CD4-positive, alpha-beta memory T cell (primary cell): ENCODE measurements around the gene CPB2. TPM values are rescaled to one million over a fixed set of nuclear protein-coding genes. Genes with fewer than 3 reads are reported as not detected.

Experiments
- CTCF ChIA-PET: fragments of 350-600 bp; sonication (Branson Sonifier 250); formaldehyde crosslinking; loops from one replicate; lab custom pipeline; 2021; ENCODE audit warnings: inconsistent platforms; ENCODE audit not compliant: partially characterized antibody; lab: Charles Lee
- POLR2A ChIA-PET: fragments of 350-600 bp; sonication (Branson Sonifier 250); formaldehyde crosslinking; loops from one replicate; lab custom pipeline; 2021; ENCODE audit not compliant: partially characterized antibody; lab: Charles Lee
- DNase-seq, 5 donors: peaks; one replicate each; pipeline versions ENCODE4 v3.0.0 to v3.0.0-alpha.2; 2020 to 2022; ENCODE audit warnings: mixed read lengths in 1 of 5
- H3K27ac ChIP-seq: one replicate; pipeline ENCODE4 v1.7.0; 2013; ENCODE audit warnings: low read depth, low read length
- H3K27me3 ChIP-seq: 2 replicates; pipeline ENCODE4 v1.7.0; 2013; ENCODE audit warnings: mild to moderate bottlenecking, low read length, moderate library complexity; ENCODE audit not compliant: insufficient read depth
- H3K36me3 ChIP-seq: 2 replicates; pipeline ENCODE4 v1.7.0; 2013; ENCODE audit warnings: mild to moderate bottlenecking, low read length, moderate library complexity; ENCODE audit not compliant: insufficient read depth
- H3K4me1 ChIP-seq: 2 replicates; pipeline ENCODE4 v1.7.0; 2013; ENCODE audit warnings: mild to moderate bottlenecking, low read length, moderate library complexity; ENCODE audit not compliant: insufficient read depth
- H3K4me3 ChIP-seq, 2 donors: one replicate each; pipeline ENCODE4 v1.7.0; 2013; ENCODE audit warnings: low read length in 2 of 2, mild to moderate bottlenecking in 1 of 2
- H3K9me3 ChIP-seq, 2 donors: one replicate each; pipeline ENCODE4 v1.7.0; 2013; ENCODE audit warnings: low read length in 2 of 2, control low read depth in 1 of 2; ENCODE audit not compliant: control insufficient read depth in 1 of 2
- H3K27ac Mint-ChIP-seq, 7 donors: one replicate each; pipeline ENCODE4 v1.8.0; 2020 to 2021; ENCODE audit warnings: mixed read lengths in 7 of 7, mild to moderate bottlenecking in 6 of 7, inconsistent platforms in 3 of 7, moderate library complexity in 3 of 7
- H3K27me3 Mint-ChIP-seq, 2 donors: one replicate each; pipeline ENCODE4 v1.8.0; 2020 to 2021; ENCODE audit warnings: mixed read lengths in 2 of 2
- H3K36me3 Mint-ChIP-seq, 2 donors: one replicate each; pipeline ENCODE4 v1.8.0; 2020 to 2021; ENCODE audit warnings: mixed read lengths in 2 of 2, inconsistent platforms in 1 of 2, mild to moderate bottlenecking in 1 of 2
- H3K4me1 Mint-ChIP-seq, 4 donors: one replicate each; pipeline ENCODE4 v1.8.0; 2020 to 2021; ENCODE audit warnings: mixed read lengths in 4 of 4, mild to moderate bottlenecking in 1 of 4
- H3K4me3 Mint-ChIP-seq, 8 donors: one replicate each; pipeline ENCODE4 v1.8.0; 2020 to 2021; ENCODE audit warnings: mixed read lengths in 8 of 8, mild to moderate bottlenecking in 7 of 8, moderate library complexity in 6 of 8, inconsistent platforms in 3 of 8
- H3K9me3 Mint-ChIP-seq, 8 donors: one replicate each; pipeline ENCODE4 v1.8.0; 2020 to 2021; ENCODE audit warnings: mixed read lengths in 8 of 8, mild to moderate bottlenecking in 5 of 8, inconsistent platforms in 3 of 8, moderate library complexity in 1 of 8
- intact Hi-C: fragments of 100-400 bp; cut with micrococcal nuclease; formaldehyde crosslinking; loops from one replicate; pipeline ENCODE4 v1.15.1; 2023
- polyA plus RNA-seq, 2 donors: library from polyadenylated mRNA; unstranded; fragments of 300-500 nt; fragmentation: Illumina TruSeq; gene quantifications; one replicate each; pipeline ENCODE4 v1.2.3, GENCODE V29; 2021
- total RNA-seq, 2 experiments: library from RNA; stranded (reverse); gene quantifications; one replicate each; pipeline ENCODE4 v1.2.3, GENCODE V29; 2021

CPB2 gene
- total and polyA plus RNA-seq, 4 experiments from 2014 or later: not detected

GRCh38 chr13:46041419-46041839, 63.4 kb downstream of the CPB2 start:
- H3K4me1 ChIP-seq: peaks cover 11% of the 10 kb centered on the region
- peaks cover 38% of the 10 kb centered on the region for H3K36me3 ChIP-seq
- no peak for DNase-seq
- peak overlapping the region in 2 of 7 donors; percentile 8 to 22 for H3K27ac Mint-ChIP-seq
- H3K9me3 Mint-ChIP-seq: no peaks in the 10 kb centered on the region
- peaks cover 36 to 52% of the 10 kb centered on the region in 2 donors for H3K36me3 Mint-ChIP-seq
- H3K4me3 ChIP-seq: no peak overlapping the region
- no peaks in the 10 kb centered on the region for H3K27me3 Mint-ChIP-seq
- H3K27ac ChIP-seq: no peak overlapping the region
- H3K27me3 ChIP-seq: no peaks in the 10 kb centered on the region
- intact Hi-C loops: no loop called here
- peaks cover 4 to 12% (median 9%) of the 10 kb centered on the region in 4 donors for H3K4me1 Mint-ChIP-seq
- no peak overlapping the region for H3K4me3 Mint-ChIP-seq
- no peaks in the 10 kb centered on the region for H3K9me3 ChIP-seq
- CTCF ChIA-PET: no interaction called here
- POLR2A ChIA-PET: no interaction called here

GRCh38 chr13:46040763-46041162, 64.1 kb downstream of the CPB2 start:
- H3K27ac Mint-ChIP-seq: peak overlapping the region in 1 of 7 donors; percentile 8
- POLR2A ChIA-PET: no interaction called here
- H3K36me3 Mint-ChIP-seq: peaks cover 43 to 57% of the 10 kb centered on the region in 2 donors
- no peak overlapping the region for H3K27ac ChIP-seq
- H3K4me3 Mint-ChIP-seq: no peak overlapping the region
- H3K4me3 ChIP-seq: no peak overlapping the region
- H3K4me1 Mint-ChIP-seq: peaks cover 4 to 16% (median 13%) of the 10 kb centered on the region in 4 donors
- peaks cover 11% of the 10 kb centered on the region for H3K4me1 ChIP-seq
- intact Hi-C loops: no loop called here
- H3K9me3 ChIP-seq: no peaks in the 10 kb centered on the region
- H3K36me3 ChIP-seq: peaks cover 38% of the 10 kb centered on the region
- H3K27me3 Mint-ChIP-seq: no peaks in the 10 kb centered on the region
- H3K27me3 ChIP-seq: no peaks in the 10 kb centered on the region
- no peak for DNase-seq
- CTCF ChIA-PET: no interaction called here
- H3K9me3 Mint-ChIP-seq: peaks cover 0 to 2% (median 0%) of the 10 kb centered on the region in 8 donors

- H3K27ac Mint-ChIP-seq: no peak overlapping the region
- ChIA-PET CTCF (interaction anchor here (1.3 kb wide), 1 partner anchor 15 kb away, joined by 3 read pairs; no protein-coding TSS in a partner anchor), POLR2A (no interaction called here)
- no peak for DNase-seq
- intact Hi-C loops: no loop called here
- no peaks in the 10 kb centered on the region for H3K27me3 ChIP-seq
- H3K4me1 Mint-ChIP-seq: peaks cover 0 to 11% (median 9%) of the 10 kb centered on the region in 4 donors
- H3K36me3 ChIP-seq: peaks cover 38% of the 10 kb centered on the region
- H3K4me1 ChIP-seq: no peaks in the 10 kb centered on the region
- no peaks in the 10 kb centered on the region for H3K27me3 Mint-ChIP-seq
- no peak overlapping the region for H3K4me3 Mint-ChIP-seq
- peaks cover 52 to 58% of the 10 kb centered on the region in 2 donors for H3K36me3 Mint-ChIP-seq
- H3K9me3 ChIP-seq: no peaks in the 10 kb centered on the region
- H3K9me3 Mint-ChIP-seq: peaks cover 0 to 2% (median 0%) of the 10 kb centered on the region in 8 donors
- H3K4me3 ChIP-seq: no peak overlapping the region
- H3K27ac ChIP-seq: no peak overlapping the region
Measured at GRCh38 chr13:46039411-46040182, 65.2 kb downstream of the CPB2 start.

GRCh38 chr13:46038296-46038695, 66.5 kb downstream of the CPB2 start:
- no peak for DNase-seq
- no peaks in the 10 kb centered on the region for H3K27me3 Mint-ChIP-seq

GRCh38 chr13:46035066-46035465, 69.8 kb downstream of the CPB2 start:
- CTCF ChIA-PET: interaction anchor here (0.6 kb wide), 1 partner anchor 46 kb away, joined by 3 read pairs; no protein-coding TSS in a partner anchor
- H3K36me3 Mint-ChIP-seq: peaks cover 65 to 70% of the 10 kb centered on the region in 2 donors
- POLR2A ChIA-PET: interaction anchor here (0.8 kb wide), 1 partner anchor 16 kb away, joined by 4 read pairs; no protein-coding TSS in a partner anchor

More at GRCh38 chr13:46038296-46038695, 66.5 kb downstream of the CPB2 start:
- CTCF ChIA-PET: interaction anchor here (1.3 kb wide), 1 partner anchor 14 kb away, joined by 3 read pairs; no protein-coding TSS in a partner anchor
- H3K9me3 ChIP-seq: no peaks in the 10 kb centered on the region
- H3K4me1 Mint-ChIP-seq: peaks cover 3 to 17% (median 9%) of the 10 kb centered on the region in 4 donors
- H3K4me3 Mint-ChIP-seq: no peak overlapping the region
- H3K36me3 Mint-ChIP-seq: peaks cover 65 to 67% of the 10 kb centered on the region in 2 donors
- no peak overlapping the region for H3K4me3 ChIP-seq
- H3K9me3 Mint-ChIP-seq: peaks cover 0 to 2% (median 0%) of the 10 kb centered on the region in 8 donors
- H3K27me3 ChIP-seq: no peaks in the 10 kb centered on the region
- peak overlapping the region in 1 of 7 donors; percentile 2 for H3K27ac Mint-ChIP-seq
- H3K36me3 ChIP-seq: peaks cover 38% of the 10 kb centered on the region
- H3K4me1 ChIP-seq: no peaks in the 10 kb centered on the region
- no peak overlapping the region for H3K27ac ChIP-seq
- POLR2A ChIA-PET: no interaction called here
- intact Hi-C loops: no loop called here

GRCh38 chr13:46032341-46032740, 72.5 kb downstream of the CPB2 start:
- H3K27me3 Mint-ChIP-seq: no peaks in the 10 kb centered on the region
- POLR2A ChIA-PET: no interaction called here
- H3K36me3 ChIP-seq: no peaks in the 10 kb centered on the region
- no peaks in the 10 kb centered on the region for H3K9me3 ChIP-seq
- no peaks in the 10 kb centered on the region for H3K4me1 ChIP-seq
- CTCF ChIA-PET: no interaction called here
- no peaks in the 10 kb centered on the region for H3K27me3 ChIP-seq
- peaks cover 67% of the 10 kb centered on the region in 2 donors for H3K36me3 Mint-ChIP-seq
- no peak overlapping the region for H3K27ac ChIP-seq
- intact Hi-C loops: no loop called here
- no peak overlapping the region for H3K4me3 ChIP-seq
- H3K4me1 Mint-ChIP-seq: peaks cover 18 to 31% (median 23%) of the 10 kb centered on the region in 4 donors
- peaks cover 0 to 9% (median 4%) of the 10 kb centered on the region in 8 donors for H3K9me3 Mint-ChIP-seq
- H3K27ac Mint-ChIP-seq: no peak overlapping the region
- DNase-seq: no peak
- no peak overlapping the region for H3K4me3 Mint-ChIP-seq

More at GRCh38 chr13:46035066-46035465, 69.8 kb downstream of the CPB2 start:
- Mint-ChIP-seq H3K27ac (no peak overlapping the region), H3K4me1 (peaks cover 12 to 22% (median 18%) of the 10 kb centered on the region in 4 donors), H3K27me3 (no peaks in the 10 kb centered on the region), H3K4me3 (no peak overlapping the region), H3K9me3 (peaks cover 0 to 6% (median 2%) of the 10 kb centered on the region in 8 donors)
- no peaks in the 10 kb centered on the region for H3K9me3 ChIP-seq
- H3K4me3 ChIP-seq: no peak overlapping the region
- no peak for DNase-seq
- peaks cover 19% of the 10 kb centered on the region for H3K36me3 ChIP-seq
- intact Hi-C loops: no loop called here
- no peaks in the 10 kb centered on the region for H3K4me1 ChIP-seq
- no peak overlapping the region for H3K27ac ChIP-seq
- no peaks in the 10 kb centered on the region for H3K27me3 ChIP-seq

GRCh38 chr13:46031581-46032263, 73.1 kb downstream of the CPB2 start:
- Mint-ChIP-seq H3K9me3 (peaks cover 0 to 9% (median 4%) of the 10 kb centered on the region in 8 donors), H3K27me3 (no peaks in the 10 kb centered on the region), H3K4me1 (peaks cover 18 to 31% (median 25%) of the 10 kb centered on the region in 4 donors), H3K36me3 (peaks cover 65 to 68% of the 10 kb centered on the region in 2 donors), H3K27ac (peak overlapping the region in 2 of 7 donors; percentile 1 to 44), H3K4me3 (peak overlapping the region in 1 of 8 donors; percentile 7)
- Histone ChIP-seq H3K4me1 (no peaks in the 10 kb centered on the region), H3K36me3 (no peaks in the 10 kb centered on the region), H3K27ac (no peak overlapping the region), H3K27me3 (no peaks in the 10 kb centered on the region), H3K9me3 (no peaks in the 10 kb centered on the region), H3K4me3 (no peak overlapping the region)
- no peak for DNase-seq
- POLR2A ChIA-PET: no interaction called here
- intact Hi-C loops: no loop called here
- CTCF ChIA-PET: no interaction called here
